Measurements from ENCODE around the gene ELF1. TPM values are rescaled to one million over a fixed set of nuclear protein-coding genes. Genes with fewer than 3 reads are reported as not detected.

Gene ELF1
- polyA plus RNA-seq, 1 of the 3 experiments (the other 2 are of a cell fraction), result 11.1 TPM

DNA sequence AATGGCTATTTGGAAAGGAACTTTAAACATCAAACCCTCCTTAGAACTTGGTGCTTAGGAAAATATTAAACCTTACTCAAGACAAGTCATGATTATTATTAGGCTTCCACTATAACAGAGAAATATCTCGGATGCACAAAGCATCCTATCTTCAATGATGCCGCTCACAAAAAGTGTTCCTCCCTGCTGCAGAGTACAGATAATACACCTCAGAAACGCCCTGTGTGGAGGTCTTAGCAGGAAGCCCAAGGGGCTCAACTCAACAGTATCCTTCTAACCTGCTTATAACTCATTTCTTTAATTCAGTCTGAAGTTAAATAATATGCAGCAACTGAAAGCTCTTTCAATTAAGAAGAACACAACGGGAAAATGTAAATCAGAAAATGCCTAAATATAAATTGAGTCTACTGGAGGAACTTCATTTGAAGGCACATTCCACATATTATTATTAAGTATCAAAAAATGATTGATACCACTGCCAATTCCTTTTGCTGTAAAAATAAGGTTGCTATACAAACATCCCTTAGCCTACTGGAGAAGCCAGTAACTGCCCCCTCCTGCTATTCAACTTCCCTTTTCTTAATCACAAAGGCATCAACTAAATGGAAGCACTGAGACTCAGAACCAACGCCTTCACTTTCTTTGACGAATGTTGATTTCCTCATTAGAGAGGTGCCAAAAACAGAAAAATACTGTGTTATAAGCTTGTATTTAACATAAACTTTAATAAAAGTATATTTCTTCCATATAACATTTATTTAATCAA, 12.0 kb downstream of the ELF1 start:
- no peak overlapping the region for H2AFZ ChIP-seq (ENCODE audit: low read depth)
- no peak overlapping the region for H3K4me3 ChIP-seq (ENCODE audit: low read depth in 2 of 2, low read length in 1 of 2)
- H3K27me3 ChIP-seq (ENCODE audit: insufficient read depth), result no peaks in the 10 kb centered on the region
- TF ChIP-seq ELF1 (IDR thresholded peaks at IDR 0.05) (no peak), GATA2 (CRISPR knock-in tag; IDR thresholded peaks at IDR 0.05) (no peak), MEF2A (IDR thresholded peaks at IDR 0.05; ENCODE audit: borderline replicate concordance, low read depth) (no peak), YY1 (IDR thresholded peaks at IDR 0.05; ENCODE audit: low read depth) (no peak), FOXM1 (IDR thresholded peaks at IDR 0.05; ENCODE audit: low read depth) (no peak), TCF12 (IDR thresholded peaks at IDR 0.05) (no peak)
- TF ChIP-seq, protein P1, sequence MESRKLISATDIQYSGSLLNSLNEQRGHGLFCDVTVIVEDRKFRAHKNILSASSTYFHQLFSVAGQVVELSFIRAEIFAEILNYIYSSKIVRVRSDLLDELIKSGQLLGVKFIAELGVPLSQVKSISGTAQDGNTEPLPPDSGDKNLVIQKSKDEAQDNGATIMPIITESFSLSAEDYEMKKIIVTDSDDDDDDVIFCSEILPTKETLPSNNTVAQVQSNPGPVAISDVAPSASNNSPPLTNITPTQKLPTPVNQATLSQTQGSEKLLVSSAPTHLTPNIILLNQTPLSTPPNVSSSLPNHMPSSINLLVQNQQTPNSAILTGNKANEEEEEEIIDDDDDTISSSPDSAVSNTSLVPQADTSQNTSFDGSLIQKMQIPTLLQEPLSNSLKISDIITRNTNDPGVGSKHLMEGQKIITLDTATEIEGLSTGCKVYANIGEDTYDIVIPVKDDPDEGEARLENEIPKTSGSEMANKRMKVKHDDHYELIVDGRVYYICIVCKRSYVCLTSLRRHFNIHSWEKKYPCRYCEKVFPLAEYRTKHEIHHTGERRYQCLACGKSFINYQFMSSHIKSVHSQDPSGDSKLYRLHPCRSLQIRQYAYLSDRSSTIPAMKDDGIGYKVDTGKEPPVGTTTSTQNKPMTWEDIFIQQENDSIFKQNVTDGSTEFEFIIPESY (IDR thresholded peaks at IDR 0.05; ENCODE audit: borderline replicate concordance, low read depth), result no peak
- POLR2A ChIA-PET, result no interaction called here
- H3K36me3 ChIP-seq (replicated peaks in 1 of 2; ENCODE audit: control insufficient read depth in 1 of 2, insufficient read depth in 2 of 2, low read length in 1 of 2), result no peaks in the 10 kb centered on the region
- WGBS (ENCODE audit: low lambda C conversion rate), result 93% methylated on average over 6 of the region's 6 CpGs
- H3K4me1 ChIP-seq (ENCODE audit: control insufficient read depth in 1 of 2, insufficient read depth in 2 of 2, low read depth in 1 of 2, low read length in 1 of 2), result peaks cover 2 to 17% of the 10 kb centered on the region in 2 experiments; a peak in 3 of 4 replicates
- no peak overlapping the region for H3K27ac ChIP-seq (ENCODE audit: low read depth in 2 of 2, low read length in 1 of 2)
- no peaks in the 10 kb centered on the region; the same call in 1 of the 2 replicates for H3K9me2 ChIP-seq
- CTCF ChIA-PET, result interaction anchor here (1.9 kb wide), 1 partner anchor 230 kb away, joined by 6 read pairs; no protein-coding TSS in a partner anchor
- H3F3A ChIP-seq (replicated peaks; ENCODE audit: insufficient read depth), result peaks cover 8% of the 10 kb centered on the region
- peaks cover 28% of the 10 kb centered on the region for H3K79me2 ChIP-seq (ENCODE audit: insufficient read depth)
- H4K20me1 ChIP-seq (ENCODE audit: insufficient read depth), result no peaks in the 10 kb centered on the region; the same call in 1 of the 2 replicates
- H3K4me2 ChIP-seq, result no peak overlapping the region
- H3K9ac ChIP-seq, result no peak overlapping the region
- DNase-seq, result no peak
- H3K9me3 ChIP-seq, result no peaks in the 10 kb centered on the region; the same call in 1 of the 2 replicates

- Histone ChIP-seq H3K27ac (ENCODE audit: low read depth in 2 of 2, low read length in 1 of 2) (no peak overlapping the region), H2AFZ (ENCODE audit: low read depth) (no peak overlapping the region), H3K9me3 (no peaks in the 10 kb centered on the region; the same call in 1 of the 2 replicates), H3K36me3 (replicated peaks in 1 of 2; ENCODE audit: control insufficient read depth in 1 of 2, insufficient read depth in 2 of 2, low read length in 1 of 2) (no peaks in the 10 kb centered on the region), H3K9ac (no peak overlapping the region), H3K27me3 (ENCODE audit: insufficient read depth) (no peaks in the 10 kb centered on the region), H3K4me3 (ENCODE audit: low read depth in 2 of 2, low read length in 1 of 2) (no peak overlapping the region), H4K20me1 (ENCODE audit: insufficient read depth) (no peaks in the 10 kb centered on the region; the same call in 1 of the 2 replicates), H3K4me2 (no peak overlapping the region), H3K4me1 (ENCODE audit: control insufficient read depth in 1 of 2, insufficient read depth in 2 of 2, low read depth in 1 of 2, low read length in 1 of 2) (peaks cover 2 to 17% of the 10 kb centered on the region in 2 experiments; a peak in 3 of 4 replicates), H3K79me2 (ENCODE audit: insufficient read depth) (peaks cover 37% of the 10 kb centered on the region), H3K9me2 (no peaks in the 10 kb centered on the region; the same call in 1 of the 2 replicates), H3F3A (replicated peaks; ENCODE audit: insufficient read depth) (peaks cover 9% of the 10 kb centered on the region)
- WGBS (ENCODE audit: low lambda C conversion rate), result 92% methylated on average over 3 of the region's 3 CpGs
- no peak for TF ChIP-seq SMC3 (IDR thresholded peaks at IDR 0.05; ENCODE audit: low read depth, low read length)
- TF ChIP-seq EZH2phosphoT487 (IDR thresholded peaks at IDR 0.05; ENCODE audit: borderline replicate concordance, low read depth), result no peak
- TF ChIP-seq USF1 (IDR thresholded peaks at IDR 0.05; ENCODE audit: borderline replicate concordance, low read depth), result no peak
- TF ChIP-seq ELF1 (IDR thresholded peaks at IDR 0.05), result no peak
- POLR2A ChIA-PET, result no interaction called here
- DNase-seq, result no peak
- CTCF ChIA-PET, result interaction anchor here (0.7 kb wide), 1 partner anchor 84 kb away, joined by 3 read pairs; no protein-coding TSS in a partner anchor
Measured at GRCh38 chr13:41006306-41006705, 12.8 kb downstream of the ELF1 start.

All from SK-N-SH (cell line).